Activated T-cell treated with anti-CD3 and anti-CD28 coated beads, Interleukin-2, amount 50 U/mL, for 72 hours (primary cell): ENCODE results near the gene ZNF736. TPM values are rescaled to one million over a fixed set of nuclear protein-coding genes. Genes with fewer than 3 reads are reported as not detected.
A peak's percentile ranks its signal among the peaks of the same experiment; 100 is the strongest.
"Not testable (repeated sequence)": the region's sequence is repeated elsewhere in the genome, so short reads cannot be mapped to it uniquely, and the experiment has no call there.

Experiments used
- ATAC-seq, 2 donors: fragments of 150-1000 bp; cut with Tn5 transposase; replicated peaks in 1 of 2; 2 replicates each; pipeline ENCODE4 v1.10.0; 2021; ENCODE audit warnings: moderate library complexity in 2 of 2, mild to moderate bottlenecking in 1 of 2
- DNase-seq, 2 donors: peaks; one replicate each; pipeline ENCODE4 v3.0.0; 2021 to 2022; ENCODE audit warnings: mixed read lengths in 1 of 2
- H3K27ac Mint-ChIP-seq: one replicate; pipeline ENCODE4 v1.8.0; 2022; ENCODE audit warnings: mild to moderate bottlenecking, moderate library complexity, mixed read lengths
- H3K27me3 Mint-ChIP-seq: one replicate; pipeline ENCODE4 v1.8.0; 2022; ENCODE audit warnings: low read depth, mixed read lengths
- H3K36me3 Mint-ChIP-seq, 2 donors: one replicate each; pipeline ENCODE4 v1.8.0; 2022; ENCODE audit warnings: mixed read lengths in 2 of 2, mild to moderate bottlenecking in 1 of 2; ENCODE audit not compliant: insufficient read depth in 2 of 2
- H3K4me1 Mint-ChIP-seq: one replicate; pipeline ENCODE4 v1.8.0; 2022; ENCODE audit warnings: low read depth, mixed read lengths
- H3K4me3 Mint-ChIP-seq, 2 donors: one replicate each; pipeline ENCODE4 v1.8.0; 2022; ENCODE audit warnings: mild to moderate bottlenecking in 2 of 2, mixed read lengths in 2 of 2, moderate library complexity in 2 of 2
- H3K9me3 Mint-ChIP-seq, 2 donors: one replicate each; pipeline ENCODE4 v1.8.0; 2022; ENCODE audit warnings: mixed read lengths in 2 of 2
- total RNA-seq, 2 donors: library from RNA; stranded (reverse); gene quantifications; one replicate each; pipeline ENCODE4 v1.2.3, GENCODE V29; 2022

The ZNF736 gene
- total RNA-seq, 2 donors from 2014 or later: 31.0 to 33.9 TPM

DNA sequence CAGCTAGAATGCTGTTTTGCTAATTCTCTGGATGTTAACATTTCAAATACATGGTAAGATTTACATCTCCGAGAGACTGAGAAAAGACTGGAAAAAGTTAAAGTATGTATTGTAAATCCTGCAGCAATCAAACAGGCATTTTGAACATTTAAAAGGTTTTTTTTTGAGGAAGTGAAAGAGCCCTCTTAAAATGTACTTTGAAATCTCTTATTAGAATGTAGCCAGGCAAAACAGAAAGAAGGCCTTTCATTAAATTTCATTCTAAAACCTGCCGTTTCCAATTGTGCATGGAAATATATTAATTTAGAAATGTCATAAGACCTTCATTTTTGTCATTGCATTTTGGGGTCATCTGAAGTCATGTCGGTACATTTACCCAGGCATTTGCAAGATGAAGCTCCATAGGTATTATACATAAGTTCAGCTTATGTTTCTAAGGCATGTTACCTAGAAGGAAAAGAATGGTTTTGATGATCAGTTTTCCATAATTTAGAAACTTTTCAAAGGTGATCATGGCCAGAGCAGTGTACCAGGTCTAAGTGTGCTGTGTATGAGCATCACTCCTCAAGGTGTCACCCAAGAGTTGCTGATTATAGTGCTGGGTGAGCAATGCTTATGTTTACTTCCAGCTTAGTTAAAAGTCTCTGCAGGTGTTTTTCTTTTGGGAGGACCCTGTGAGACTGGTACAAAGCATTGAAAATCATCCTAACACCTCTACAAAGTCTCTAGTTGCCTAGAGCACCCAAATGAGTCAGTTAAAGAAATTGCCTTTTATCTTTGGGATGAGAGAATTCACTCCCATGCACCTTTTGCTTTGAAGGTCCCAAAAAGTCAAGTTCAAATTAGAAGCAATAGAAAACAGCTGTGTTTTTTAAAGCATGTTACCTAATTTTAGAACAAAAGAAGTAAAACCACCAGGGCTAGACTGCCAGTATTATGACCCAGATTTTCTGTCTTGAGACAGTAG is 7.1 kb downstream of the ZNF736 start:
- no peak overlapping the region for H3K27ac Mint-ChIP-seq
- no peaks in the 10 kb centered on the region for H3K4me1 Mint-ChIP-seq
- peaks cover 5 to 10% of the 10 kb centered on the region in 2 donors for H3K9me3 Mint-ChIP-seq
- ATAC-seq (no peak), DNase-seq (no peak)
- H3K4me3 Mint-ChIP-seq: no peak overlapping the region
- no peaks in the 10 kb centered on the region for H3K27me3 Mint-ChIP-seq
- H3K36me3 Mint-ChIP-seq: peaks cover 24 to 47% of the 10 kb centered on the region in 2 donors

DNA sequence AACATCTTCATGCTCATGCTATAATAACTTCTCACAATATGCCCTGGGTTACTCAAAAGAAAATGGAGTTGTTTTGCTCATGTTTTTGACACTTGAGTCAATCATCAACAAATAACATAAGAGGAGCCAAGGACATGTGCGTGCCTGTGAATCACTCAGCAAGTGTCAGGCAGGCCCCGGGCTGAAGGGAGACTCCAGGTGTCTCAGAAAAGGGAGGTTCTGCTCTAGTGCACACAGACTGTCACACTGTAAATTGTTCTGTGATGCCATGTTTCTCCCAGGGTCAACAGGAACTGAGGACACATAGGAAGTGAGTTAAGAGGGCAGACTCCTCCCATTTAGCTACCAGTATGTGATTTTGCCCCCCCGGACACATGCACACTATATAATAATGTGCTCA is 10.4 kb downstream of the ZNF736 start:
- H3K27me3 Mint-ChIP-seq, DNase-seq, H3K4me3 Mint-ChIP-seq, H3K4me1 Mint-ChIP-seq, H3K27ac Mint-ChIP-seq, ATAC-seq: not testable (repeated sequence)
- Mint-ChIP-seq H3K9me3 (peaks cover 10 to 17% of the 10 kb centered on the region in 2 donors), H3K36me3 (peaks cover 34 to 58% of the 10 kb centered on the region in 2 donors)

DNA sequence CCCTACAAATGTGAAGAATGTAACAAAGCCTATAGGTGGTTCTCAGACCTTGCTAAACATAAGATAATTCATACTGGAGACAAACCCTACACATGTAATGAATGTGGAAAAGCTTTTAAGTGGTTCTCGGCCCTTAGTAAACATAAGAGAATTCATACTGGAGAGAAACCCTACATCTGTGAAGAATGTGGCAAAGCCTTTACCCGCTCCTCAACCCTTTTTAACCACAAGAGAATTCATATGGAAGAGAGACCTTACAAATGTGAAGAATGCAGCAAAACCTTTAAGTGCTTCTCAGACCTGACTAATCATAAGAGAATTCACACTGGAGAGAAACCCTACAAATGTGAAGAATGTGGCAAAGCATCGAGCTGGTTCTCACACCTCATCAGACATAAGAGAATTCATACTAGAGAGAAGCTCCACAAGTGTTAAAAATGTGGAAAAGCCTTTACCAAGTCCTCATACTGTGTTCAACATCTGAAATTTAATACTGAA is 35.0 kb downstream of the ZNF736 start:
- Mint-ChIP-seq H3K36me3 (peaks cover 52 to 68% of the 10 kb centered on the region in 2 donors), H3K9me3 (peaks cover 23 to 44% of the 10 kb centered on the region in 2 donors)
- not testable (repeated sequence) for H3K27me3 Mint-ChIP-seq, H3K4me1 Mint-ChIP-seq, H3K27ac Mint-ChIP-seq, DNase-seq, H3K4me3 Mint-ChIP-seq, ATAC-seq

DNA sequence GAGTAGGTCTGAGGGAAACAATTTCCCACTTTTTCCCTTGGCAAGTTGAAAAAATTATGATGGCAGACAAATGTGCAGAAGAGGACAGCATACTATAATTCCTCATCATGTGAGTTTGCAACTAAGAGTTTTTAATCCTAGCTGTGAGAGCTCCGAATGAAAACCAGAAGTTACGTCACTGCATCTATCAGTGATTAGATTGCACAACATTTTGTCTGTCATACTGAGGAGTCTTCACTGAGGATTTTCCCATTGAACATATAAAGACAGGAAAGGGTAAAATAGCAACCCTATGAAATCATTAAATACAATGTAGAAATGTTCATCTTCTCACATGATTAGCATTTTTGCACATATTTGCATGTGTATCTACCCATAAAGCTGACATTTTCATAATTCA is 45.8 kb downstream of the ZNF736 start:
- H3K36me3 Mint-ChIP-seq: peaks cover 24 to 31% of the 10 kb centered on the region in 2 donors
- no peak overlapping the region for H3K4me3 Mint-ChIP-seq
- no peaks in the 10 kb centered on the region for H3K4me1 Mint-ChIP-seq
- ATAC-seq: no peak
- peaks cover 14 to 21% of the 10 kb centered on the region in 2 donors for H3K9me3 Mint-ChIP-seq
- no peak for DNase-seq
- H3K27ac Mint-ChIP-seq: no peak overlapping the region
- no peaks in the 10 kb centered on the region for H3K27me3 Mint-ChIP-seq

DNA sequence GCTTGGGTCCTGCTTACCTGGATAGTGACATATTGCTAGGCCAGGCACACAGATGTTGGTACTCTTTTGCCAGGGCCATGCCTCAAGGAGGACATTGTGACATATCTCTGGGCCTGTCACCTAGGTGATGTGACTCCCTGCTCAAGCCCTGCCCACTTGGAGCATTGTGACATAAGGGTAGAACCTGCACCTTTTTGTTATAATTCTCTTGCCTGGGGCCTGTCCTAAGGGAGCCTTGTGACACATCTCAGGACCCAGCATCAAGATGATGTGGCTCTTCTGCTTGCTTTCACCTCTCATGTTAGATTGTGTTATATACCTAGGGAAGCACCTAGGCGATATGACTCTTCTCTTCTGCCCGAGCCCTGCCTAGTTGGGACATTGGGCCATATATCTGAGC is 57.4 kb downstream of the ZNF736 start:
- ATAC-seq: no peak
- Mint-ChIP-seq H3K27me3 (no peaks in the 10 kb centered on the region), H3K27ac (no peak overlapping the region), H3K9me3 (peaks cover 16 to 22% of the 10 kb centered on the region in 2 donors), H3K4me3 (no peak overlapping the region), H3K36me3 (peaks cover 11 to 14% of the 10 kb centered on the region in 2 donors), H3K4me1 (no peaks in the 10 kb centered on the region)
- no peak for DNase-seq

DNA sequence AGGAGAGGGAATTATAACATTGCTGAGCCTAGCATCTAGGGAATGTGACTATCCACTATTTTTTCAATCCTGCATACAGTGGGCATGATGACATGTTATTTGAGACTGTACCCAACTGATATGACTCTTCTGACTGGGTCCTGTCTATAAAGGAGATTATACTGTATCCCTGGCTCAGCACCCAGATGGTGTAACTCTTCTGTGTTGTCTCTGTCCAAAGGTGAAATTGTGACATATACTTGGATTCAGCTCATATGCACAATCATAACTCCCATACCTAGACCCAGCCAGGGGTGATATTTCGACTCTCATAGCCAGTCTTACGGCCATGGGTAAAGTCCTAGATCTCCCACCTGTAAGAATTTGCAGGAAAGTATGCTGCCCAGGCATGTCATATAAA is 59.3 kb downstream of the ZNF736 start:
- ATAC-seq (no peak), DNase-seq (no peak)
- peaks cover 13 to 25% of the 10 kb centered on the region in 2 donors for H3K9me3 Mint-ChIP-seq
- peaks cover 6 to 11% of the 10 kb centered on the region in 2 donors for H3K36me3 Mint-ChIP-seq
- H3K27me3 Mint-ChIP-seq: no peaks in the 10 kb centered on the region
- H3K4me3 Mint-ChIP-seq: no peak overlapping the region
- no peaks in the 10 kb centered on the region for H3K4me1 Mint-ChIP-seq
- no peak overlapping the region for H3K27ac Mint-ChIP-seq

DNA sequence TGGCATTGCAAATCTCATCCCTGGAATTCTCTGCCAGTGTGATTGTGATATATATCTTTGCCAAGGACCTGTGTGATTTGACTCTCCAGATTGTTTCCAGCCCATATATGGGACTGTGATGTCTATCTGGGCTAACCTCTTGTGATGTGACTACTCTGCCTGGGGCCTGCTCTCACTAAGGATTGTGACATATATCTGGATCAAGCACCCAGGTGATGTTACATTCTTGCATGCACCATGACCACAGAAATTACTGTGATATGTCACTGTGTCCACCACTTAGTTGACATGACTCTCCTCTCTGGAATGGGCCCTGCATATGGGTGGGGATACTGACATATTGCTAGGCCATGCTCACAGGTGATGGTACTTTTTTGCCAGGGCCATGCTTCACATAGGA is 86.6 kb downstream of the ZNF736 start:
- no peaks in the 10 kb centered on the region for H3K27me3 Mint-ChIP-seq
- ATAC-seq: peak; percentile 44 to 70

More for the DNA sequence above, 86.6 kb downstream of the ZNF736 start:
- H3K27ac Mint-ChIP-seq: no peak overlapping the region
- H3K36me3 Mint-ChIP-seq: peaks cover 0 to 1% of the 10 kb centered on the region in 2 donors
- H3K4me3 Mint-ChIP-seq: no peak overlapping the region
- H3K9me3 Mint-ChIP-seq: peaks cover 2 to 3% of the 10 kb centered on the region in 2 donors
- H3K4me1 Mint-ChIP-seq: no peaks in the 10 kb centered on the region
- no peak for DNase-seq

Other genes starting within 250 kb of the ZNF736 start
- gene ZNF735, start 106.8 kb upstream of the ZNF736 start, total RNA-seq: not detected
- not detected for gene ZNF679, start 85.5 kb upstream of the ZNF736 start, total RNA-seq
- gene ZNF680, start 249.1 kb downstream of the ZNF736 start, total RNA-seq: 10 to 100 TPM; 15.4 to 15.8 TPM